T-cell (primary cell): ENCODE measurements around the gene KDM2B. TPM values are rescaled to one million over a fixed set of nuclear protein-coding genes. Genes with fewer than 3 reads are reported as not detected.

Experiments used
- ATAC-seq, 4 experiments: fragments of 200-7000 bp in 3 of 4; fragments of 150-1000 bp in 1 of 4; cut with Tn5 transposase; replicated peaks in 1 of 4; 1 replicate in 3 of 4; 2 replicates in 1 of 4; pipeline ENCODE4 v1.10.0; 2021; ENCODE audit warnings: moderate library complexity in 3 of 4, mild to moderate bottlenecking in 2 of 4, moderate number of reproducible peaks in 1 of 4
- CTCF ChIA-PET, 2 donors: fragments of 300-600 bp; sonication (Branson Sonifier 250); formaldehyde crosslinking; loops; one replicate each; lab custom pipeline; 2022; ENCODE audit warnings: antibody characterized with exemption in 2 of 2; lab: Charles Lee
- POLR2A ChIA-PET, 2 donors: fragments of 300-600 bp; sonication (Branson Sonifier 250); formaldehyde crosslinking; loops; one replicate each; lab custom pipeline; 2022; ENCODE audit warnings: antibody characterized with exemption in 2 of 2; lab: Charles Lee
- DNase-seq, 35 experiments: peaks; one replicate each; pipeline versions ENCODE4 v3.0.0 to v3.0.0-alpha.2; 2013 to 2023
- H3K27ac ChIP-seq: one replicate; pipeline ENCODE4 v1.5.1; 2013; ENCODE audit warnings: low read length
- H3K27me3 ChIP-seq, 2 experiments: replicated peaks in 1 of 2; 1 replicate in 1 of 2; 2 replicates in 1 of 2; pipeline versions ENCODE4 v1.6.1 to v1.7.0; 2013; ENCODE audit warnings: low read length in 1 of 2, mixed read lengths in 1 of 2; ENCODE audit not compliant: control insufficient read depth in 2 of 2, insufficient read depth in 2 of 2; ENCODE audit errors: extremely low read depth in 1 of 2
- H3K36me3 ChIP-seq, 2 donors: 1 replicate in 1 of 2; 2 replicates in 1 of 2; pipeline versions ENCODE4 v1.6.1 to v1.7.0; 2013; ENCODE audit warnings: low read length in 1 of 2; ENCODE audit not compliant: control insufficient read depth in 2 of 2, insufficient read depth in 1 of 2; ENCODE audit errors: extremely low read depth in 1 of 2
- H3K4me1 ChIP-seq, 2 experiments: 1 replicate in 1 of 2; 2 replicates in 1 of 2; pipeline versions ENCODE4 v1.6.1 to v1.7.0; 2013; ENCODE audit warnings: low read length in 2 of 2, mixed read lengths in 1 of 2; ENCODE audit not compliant: insufficient read depth in 2 of 2, control insufficient read depth in 1 of 2; ENCODE audit errors: extremely low read depth in 1 of 2
- H3K4me3 ChIP-seq, 2 donors: 1 replicate in 1 of 2; 2 replicates in 1 of 2; pipeline versions ENCODE4 v1.5.1 to v1.7.0; 2013; ENCODE audit warnings: mild to moderate bottlenecking in 2 of 2, low read length in 1 of 2, moderate library complexity in 1 of 2; ENCODE audit not compliant: control insufficient read depth in 1 of 2; ENCODE audit errors: extremely low read depth in 1 of 2
- H3K9me3 ChIP-seq: 2 replicates; pipeline ENCODE4 v1.7.0; 2013
- H3K27ac Mint-ChIP-seq, 2 donors: one replicate each; pipeline ENCODE4 v1.8.0; 2020 to 2021; ENCODE audit warnings: mild to moderate bottlenecking in 2 of 2, mixed read lengths in 2 of 2
- H3K27me3 Mint-ChIP-seq, 2 donors: one replicate each; pipeline ENCODE4 v1.8.0; 2021 to 2022; ENCODE audit warnings: mixed read lengths in 2 of 2
- H3K36me3 Mint-ChIP-seq: one replicate; pipeline ENCODE4 v1.8.0; 2021; ENCODE audit warnings: mixed read lengths
- H3K4me1 Mint-ChIP-seq, 3 donors: one replicate each; pipeline ENCODE4 v1.8.0; 2020 to 2022; ENCODE audit warnings: mixed read lengths in 3 of 3, mild to moderate bottlenecking in 1 of 3
- H3K4me3 Mint-ChIP-seq, 3 donors: one replicate each; pipeline ENCODE4 v1.8.0; 2020 to 2022; ENCODE audit warnings: mild to moderate bottlenecking in 3 of 3, mixed read lengths in 3 of 3, moderate library complexity in 3 of 3
- H3K9me3 Mint-ChIP-seq, 3 donors: one replicate each; pipeline ENCODE4 v1.8.0; 2020 to 2022; ENCODE audit warnings: mixed read lengths in 3 of 3
- WGBS: methylation state at CpG from one replicate; pipeline ENCODE4 v1.1.5; 2013; ENCODE audit warnings: missing lambda C conversion rate; ENCODE audit not compliant: insufficient coverage; 5-methylcytosine and 5-hydroxymethylcytosine counted together
- total RNA-seq, 35 experiments: library from RNA in 6 of 35; stranded (reverse) in 6 of 35; fragments of 120-200 nt in 1 of 35; gene quantifications; one replicate each; pipeline versions ENCODE4 v1.2.1 to v1.2.4 and lab custom pipeline; 2013 to 2026

Gene KDM2B
- total RNA-seq, 5 donors from 2014 or later (not counting 1 experiment from before 2014, with no cell fraction given) = 74.1 to 102 (median 95.8) TPM

GRCh38 chr12:121399391-121400331, 181.2 kb downstream of the KDM2B start, which contains the start of gene RNF34:
Gene RNF34 (plus strand): TSS chr12:121400118. CDS start chr12:121400213, 95 bp downstream.
- ATAC-seq = peak; percentile 91 to 93 (median 92)
- H3K9me3 Mint-ChIP-seq = no peaks in the 10 kb centered on the region
- peaks cover 41 to 53% (median 49%) of the 10 kb centered on the region in 3 donors for H3K4me1 Mint-ChIP-seq

GRCh38 chr12:121398355-121398754, 182.5 kb downstream of the KDM2B start:
- H3K27ac Mint-ChIP-seq = no peak overlapping the region

More at GRCh38 chr12:121399391-121400331, 181.2 kb downstream of the KDM2B start, which contains the start of gene RNF34:
- H3K27me3 Mint-ChIP-seq = no peaks in the 10 kb centered on the region
- peak within 1 kb of the TSS; percentile 81 for H3K4me3 ChIP-seq
- peak; percentile 94 to 99 (median 98) for DNase-seq
- H3K36me3 ChIP-seq = peaks cover 0 to 12% of the 10 kb centered on the region in 2 donors
- H3K4me3 Mint-ChIP-seq = peak within 1 kb of the TSS; percentile 87 to 90 (median 89)
- ChIA-PET CTCF (interaction anchor here (0.6 to 1.8 kb wide), 3 partner anchors 48 to 811 kb away, joined by 3 to 8 read pairs (median 3); partner anchors contain the start of gene ANAPC5 (in 1 of the 2)), POLR2A (interaction anchor here (0.5 to 1.5 kb wide), 3 partner anchors 8 to 397 kb away, joined by 5 to 10 read pairs (median 8); no protein-coding TSS in a partner anchor)
- 0% methylated on average over 56 of the region's 77 CpGs for WGBS
- H3K27me3 ChIP-seq = no peaks in the 10 kb centered on the region
- H3K27ac Mint-ChIP-seq = peak within 1 kb of the TSS; percentile 94 to 96
- H3K4me1 ChIP-seq = peaks cover 15 to 24% of the 10 kb centered on the region in 2 experiments
- no peaks in the 10 kb centered on the region for H3K9me3 ChIP-seq
- H3K27ac ChIP-seq = peak within 1 kb of the TSS; percentile 82
- peaks cover 8% of the 10 kb centered on the region for H3K36me3 Mint-ChIP-seq

DNA sequence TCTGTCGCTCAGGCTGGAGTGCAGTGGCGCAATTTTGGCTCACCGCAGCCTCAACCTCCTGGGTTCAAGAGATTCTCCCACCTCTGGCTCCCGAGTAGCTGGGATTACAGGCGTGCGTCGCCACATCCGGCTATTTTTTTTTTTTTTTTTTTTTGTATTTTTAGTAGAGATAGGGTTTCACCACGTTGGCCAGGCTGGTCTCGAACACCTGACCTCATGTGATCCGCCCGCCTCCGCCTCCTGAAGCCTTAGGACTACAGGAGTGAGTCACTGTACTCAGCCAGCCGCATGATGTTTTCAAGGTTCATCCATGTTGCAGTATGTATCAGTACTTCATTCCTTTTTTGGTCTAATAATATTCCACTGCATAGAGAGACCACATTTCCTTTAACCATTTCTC, 183.3 kb downstream of the KDM2B start:
- ChIA-PET CTCF (interaction anchor here in 1 of 2 donors (0.6 to 0.7 kb wide), 2 partner anchors 71 to 682 kb away, joined by 3 read pairs; no protein-coding TSS in a partner anchor), POLR2A (interaction anchor here in 1 of 2 donors (0.6 kb wide), 1 partner anchor 19 kb away, joined by 5 read pairs; no protein-coding TSS in a partner anchor)
- no peak overlapping the region for H3K27ac Mint-ChIP-seq
- Histone ChIP-seq H3K27me3 (no peaks in the 10 kb centered on the region), H3K9me3 (no peaks in the 10 kb centered on the region), H3K36me3 (peaks cover 0 to under 1% of the 10 kb centered on the region in 2 donors), H3K27ac (no peak overlapping the region), H3K4me3 (no peak overlapping the region), H3K4me1 (peaks cover 15 to 18% of the 10 kb centered on the region in 2 experiments)
- peaks cover 23 to 34% (median 29%) of the 10 kb centered on the region in 3 donors for H3K4me1 Mint-ChIP-seq
- ATAC-seq (no peak), DNase-seq (no peak)
- peaks cover 1% of the 10 kb centered on the region for H3K36me3 Mint-ChIP-seq
- no peaks in the 10 kb centered on the region for H3K27me3 Mint-ChIP-seq
- H3K9me3 Mint-ChIP-seq = no peaks in the 10 kb centered on the region
- 100% methylated on average over 3 of the region's 14 CpGs for WGBS
- no peak overlapping the region for H3K4me3 Mint-ChIP-seq

More at GRCh38 chr12:121398355-121398754, 182.5 kb downstream of the KDM2B start:
- peaks cover 29 to 40% (median 37%) of the 10 kb centered on the region in 3 donors for H3K4me1 Mint-ChIP-seq
- no peak for DNase-seq
- H3K9me3 ChIP-seq = no peaks in the 10 kb centered on the region
- H3K36me3 ChIP-seq = peaks cover 0 to 4% of the 10 kb centered on the region in 2 donors
- WGBS = no CpG with 5 or more reads among the region's 5 CpGs
- ChIA-PET POLR2A (no interaction called here), CTCF (no interaction called here)
- no peaks in the 10 kb centered on the region for H3K27me3 Mint-ChIP-seq
- H3K4me1 ChIP-seq = peaks cover 15 to 21% of the 10 kb centered on the region in 2 experiments
- H3K4me3 Mint-ChIP-seq = peak overlapping the region; percentile 87 to 90 (median 89)
- ATAC-seq = no peak
- H3K36me3 Mint-ChIP-seq = peaks cover 5% of the 10 kb centered on the region
- H3K9me3 Mint-ChIP-seq = no peaks in the 10 kb centered on the region
- H3K27ac ChIP-seq = no peak overlapping the region
- no peak overlapping the region for H3K4me3 ChIP-seq
- H3K27me3 ChIP-seq = no peaks in the 10 kb centered on the region

- Mint-ChIP-seq H3K36me3 (no peaks in the 10 kb centered on the region), H3K4me3 (peak overlapping the region in 1 of 3 donors; percentile 59), H3K27me3 (no peaks in the 10 kb centered on the region), H3K4me1 (peaks cover 9 to 10% (median 10%) of the 10 kb centered on the region in 3 donors), H3K27ac (peak overlapping the region; percentile 25 to 28), H3K9me3 (no peaks in the 10 kb centered on the region)
- Histone ChIP-seq H3K36me3 (no peaks in the 10 kb centered on the region), H3K27ac (no peak overlapping the region), H3K27me3 (no peaks in the 10 kb centered on the region), H3K9me3 (no peaks in the 10 kb centered on the region), H3K4me1 (peaks cover 0 to 6% of the 10 kb centered on the region in 2 experiments), H3K4me3 (no peak overlapping the region)
- no peak for ATAC-seq
- WGBS = no CpG with 5 or more reads among the region's 3 CpGs
- ChIA-PET CTCF (interaction anchor here in 1 of 2 donors (1.2 kb wide), 1 partner anchor 9 kb away, joined by 3 read pairs; no protein-coding TSS in a partner anchor), POLR2A (interaction anchor here in 1 of 2 donors (0.6 to 2.1 kb wide), 2 partner anchors 8 to 12 kb away, joined by 8 to 9 read pairs; no protein-coding TSS in a partner anchor)
- DNase-seq = no peak
These were observed 188.5 kb downstream of the KDM2B start for GRCh38 chr12:121392325-121392716.

GRCh38 chr12:121391619-121392324, 189.1 kb downstream of the KDM2B start:
- no peaks in the 10 kb centered on the region for H3K9me3 ChIP-seq
- Mint-ChIP-seq H3K4me3 (peak overlapping the region; percentile 25 to 59 (median 42)), H3K4me1 (peaks cover 9 to 10% (median 10%) of the 10 kb centered on the region in 3 donors), H3K9me3 (no peaks in the 10 kb centered on the region), H3K27me3 (no peaks in the 10 kb centered on the region), H3K27ac (peak overlapping the region; percentile 40 to 62), H3K36me3 (no peaks in the 10 kb centered on the region)
- ChIA-PET CTCF (interaction anchor here in 1 of 2 donors (1.2 kb wide), 1 partner anchor 10 kb away, joined by 3 read pairs; no protein-coding TSS in a partner anchor), POLR2A (interaction anchor here in 1 of 2 donors (0.6 to 2.1 kb wide), 2 partner anchors 9 to 12 kb away, joined by 8 to 9 read pairs; no protein-coding TSS in a partner anchor)
- no peaks in the 10 kb centered on the region for H3K27me3 ChIP-seq
- DNase-seq (peak in 8 of 35 experiments; percentile 1 to 45 (median 6)), ATAC-seq (peak; percentile 24 to 66 (median 44))
- WGBS = no CpG with 5 or more reads among the region's 10 CpGs
- peaks cover 0 to 6% of the 10 kb centered on the region in 2 experiments for H3K4me1 ChIP-seq
- H3K27ac ChIP-seq = peak overlapping the region; percentile 28
- H3K36me3 ChIP-seq = no peaks in the 10 kb centered on the region
- peak overlapping the region in 1 of 2 donors; percentile 3 for H3K4me3 ChIP-seq
